ENCODE results near the gene RIN3.

Gene RIN3

DNA sequence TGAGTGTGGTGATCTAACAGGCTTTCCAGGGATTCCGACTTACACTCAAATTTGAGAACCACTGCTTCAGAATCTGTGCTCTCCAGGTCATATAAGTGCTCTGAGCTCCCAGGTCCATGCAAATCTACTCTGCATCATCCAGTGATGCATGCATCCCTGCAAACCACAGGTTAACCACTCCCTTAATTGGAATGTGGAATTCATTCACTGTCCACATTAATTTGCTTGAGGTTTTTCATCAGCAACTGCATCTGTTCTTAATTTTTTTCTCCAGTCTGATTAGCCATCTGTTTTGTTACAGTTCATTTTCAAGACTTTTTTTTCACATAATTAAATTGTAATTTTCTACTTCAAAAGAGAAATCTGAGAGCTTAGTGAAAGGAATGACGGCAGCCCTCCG lies 43.4 kb upstream of the RIN3 start:
- DNase-seq (ENCODE audit: low spot score): no peak
- TF ChIP-seq, protein P1, sequence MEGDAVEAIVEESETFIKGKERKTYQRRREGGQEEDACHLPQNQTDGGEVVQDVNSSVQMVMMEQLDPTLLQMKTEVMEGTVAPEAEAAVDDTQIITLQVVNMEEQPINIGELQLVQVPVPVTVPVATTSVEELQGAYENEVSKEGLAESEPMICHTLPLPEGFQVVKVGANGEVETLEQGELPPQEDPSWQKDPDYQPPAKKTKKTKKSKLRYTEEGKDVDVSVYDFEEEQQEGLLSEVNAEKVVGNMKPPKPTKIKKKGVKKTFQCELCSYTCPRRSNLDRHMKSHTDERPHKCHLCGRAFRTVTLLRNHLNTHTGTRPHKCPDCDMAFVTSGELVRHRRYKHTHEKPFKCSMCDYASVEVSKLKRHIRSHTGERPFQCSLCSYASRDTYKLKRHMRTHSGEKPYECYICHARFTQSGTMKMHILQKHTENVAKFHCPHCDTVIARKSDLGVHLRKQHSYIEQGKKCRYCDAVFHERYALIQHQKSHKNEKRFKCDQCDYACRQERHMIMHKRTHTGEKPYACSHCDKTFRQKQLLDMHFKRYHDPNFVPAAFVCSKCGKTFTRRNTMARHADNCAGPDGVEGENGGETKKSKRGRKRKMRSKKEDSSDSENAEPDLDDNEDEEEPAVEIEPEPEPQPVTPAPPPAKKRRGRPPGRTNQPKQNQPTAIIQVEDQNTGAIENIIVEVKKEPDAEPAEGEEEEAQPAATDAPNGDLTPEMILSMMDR (IDR thresholded peaks at IDR 0.05; ENCODE audit: extremely low read depth, missing control alignments): no peak

GRCh38 chr14:92470811-92471210 lies 42.8 kb upstream of the RIN3 start:
- TF ChIP-seq, protein P1 (IDR thresholded peaks at IDR 0.05; ENCODE audit: extremely low read depth, missing control alignments): no peak
- DNase-seq (ENCODE audit: low spot score): no peak

GRCh38 chr14:92471919-92472318 lies 41.7 kb upstream of the RIN3 start:
- DNase-seq (ENCODE audit: low spot score): no peak
- TF ChIP-seq, protein P1 (IDR thresholded peaks at IDR 0.05; ENCODE audit: extremely low read depth, missing control alignments): no peak

GRCh38 chr14:92472860-92473259 lies 40.7 kb upstream of the RIN3 start:
- TF ChIP-seq, protein P1 (IDR thresholded peaks at IDR 0.05; ENCODE audit: extremely low read depth, missing control alignments): no peak
- no peak for DNase-seq (ENCODE audit: low spot score)

- TF ChIP-seq, protein P1 (IDR thresholded peaks at IDR 0.05; ENCODE audit: extremely low read depth, missing control alignments): no peak
- no peak for DNase-seq (ENCODE audit: low spot score)
These were observed 40.2 kb upstream of the RIN3 start for GRCh38 chr14:92473261-92473968.

GRCh38 chr14:92473969-92474535 lies 39.5 kb upstream of the RIN3 start:
- DNase-seq (ENCODE audit: low spot score): no peak
- TF ChIP-seq, protein P1 (IDR thresholded peaks at IDR 0.05; ENCODE audit: extremely low read depth, missing control alignments): no peak

GRCh38 chr14:92475037-92475436 lies 38.5 kb upstream of the RIN3 start:
- DNase-seq (ENCODE audit: low spot score): no peak
- TF ChIP-seq, protein P1 (IDR thresholded peaks at IDR 0.05; ENCODE audit: extremely low read depth, missing control alignments): no peak
